ENCODE data around the gene ARAF. TPM values are rescaled to one million over a fixed set of nuclear protein-coding genes. Genes with fewer than 3 reads are reported as not detected.

ARAF gene
- total RNA-seq, 1 donor = 20.9 TPM

DNA sequence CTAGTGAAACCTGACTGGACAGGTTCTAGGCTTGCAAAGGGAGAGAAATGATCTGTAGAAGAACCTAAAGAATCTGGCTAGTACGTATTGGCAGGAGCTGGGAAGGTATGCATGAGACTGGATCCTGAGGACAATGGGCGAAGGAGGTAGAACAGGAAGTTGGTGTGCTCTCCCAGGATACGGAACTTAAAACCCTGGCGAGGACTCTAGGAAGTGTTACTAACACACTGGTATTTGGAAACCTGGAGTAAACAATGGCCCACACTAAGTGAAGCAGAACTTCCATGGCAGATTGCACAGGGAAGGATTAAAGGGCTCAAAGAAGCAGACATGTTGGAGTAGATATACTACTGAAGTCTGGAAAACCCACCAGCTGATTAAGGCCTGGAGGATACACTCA is 49.5 kb downstream of the ARAF start:
- DNase-seq (ENCODE audit: low read depth) = no peak
- H3K4me3 ChIP-seq (ENCODE audit: low read depth, low read length) = no peak overlapping the region
- TF ChIP-seq, protein P1, sequence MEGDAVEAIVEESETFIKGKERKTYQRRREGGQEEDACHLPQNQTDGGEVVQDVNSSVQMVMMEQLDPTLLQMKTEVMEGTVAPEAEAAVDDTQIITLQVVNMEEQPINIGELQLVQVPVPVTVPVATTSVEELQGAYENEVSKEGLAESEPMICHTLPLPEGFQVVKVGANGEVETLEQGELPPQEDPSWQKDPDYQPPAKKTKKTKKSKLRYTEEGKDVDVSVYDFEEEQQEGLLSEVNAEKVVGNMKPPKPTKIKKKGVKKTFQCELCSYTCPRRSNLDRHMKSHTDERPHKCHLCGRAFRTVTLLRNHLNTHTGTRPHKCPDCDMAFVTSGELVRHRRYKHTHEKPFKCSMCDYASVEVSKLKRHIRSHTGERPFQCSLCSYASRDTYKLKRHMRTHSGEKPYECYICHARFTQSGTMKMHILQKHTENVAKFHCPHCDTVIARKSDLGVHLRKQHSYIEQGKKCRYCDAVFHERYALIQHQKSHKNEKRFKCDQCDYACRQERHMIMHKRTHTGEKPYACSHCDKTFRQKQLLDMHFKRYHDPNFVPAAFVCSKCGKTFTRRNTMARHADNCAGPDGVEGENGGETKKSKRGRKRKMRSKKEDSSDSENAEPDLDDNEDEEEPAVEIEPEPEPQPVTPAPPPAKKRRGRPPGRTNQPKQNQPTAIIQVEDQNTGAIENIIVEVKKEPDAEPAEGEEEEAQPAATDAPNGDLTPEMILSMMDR (IDR thresholded peaks at IDR 0.05; ENCODE audit: insufficient read depth, low read length) = no peak

DNA sequence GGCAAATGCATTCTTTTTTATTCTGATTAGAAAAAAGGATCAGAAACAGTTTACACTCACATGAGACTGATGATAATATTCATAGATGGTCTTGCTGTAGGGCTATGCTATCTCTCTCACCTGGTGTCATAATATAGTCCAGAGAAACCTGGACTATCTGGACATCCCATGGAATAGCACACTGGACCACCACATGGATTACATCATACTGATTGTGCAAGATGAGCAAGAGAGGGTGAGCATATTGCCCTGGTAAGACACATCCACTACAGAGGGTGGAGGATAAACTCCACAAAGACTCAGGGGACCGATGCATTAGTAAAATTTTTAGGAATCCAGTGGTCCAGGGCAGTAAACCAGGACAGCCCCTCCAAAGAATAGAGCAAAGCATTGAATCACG is 50.5 kb downstream of the ARAF start:
- DNase-seq (ENCODE audit: low read depth) = no peak
- no peak overlapping the region for H3K4me3 ChIP-seq (ENCODE audit: low read depth, low read length)
- TF ChIP-seq, protein P1 (IDR thresholded peaks at IDR 0.05; ENCODE audit: insufficient read depth, low read length) = no peak

DNA sequence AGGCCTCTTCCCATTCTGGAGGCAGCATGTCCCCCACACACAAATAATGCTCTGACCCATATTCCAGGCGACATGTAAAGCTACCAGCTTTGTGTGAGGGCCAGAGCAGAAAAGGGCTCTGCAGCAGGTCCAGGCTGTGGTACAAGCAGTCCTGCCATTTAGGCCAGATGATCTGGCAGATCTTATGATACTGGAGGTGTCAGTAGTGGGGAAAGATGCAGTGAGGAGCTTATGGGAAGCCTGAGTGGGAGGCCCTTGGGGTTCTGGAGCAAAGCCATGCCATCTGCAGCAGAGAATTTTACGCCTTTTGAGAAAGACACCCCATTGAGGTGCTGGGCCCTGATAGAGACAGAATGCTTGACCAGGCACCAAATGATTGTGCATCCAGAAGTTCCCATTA is 50.9 kb downstream of the ARAF start:
- DNase-seq (ENCODE audit: low read depth) = no peak
- no peak overlapping the region for H3K4me3 ChIP-seq (ENCODE audit: low read depth, low read length)
- TF ChIP-seq, protein P1 (IDR thresholded peaks at IDR 0.05; ENCODE audit: insufficient read depth, low read length) = no peak

DNA sequence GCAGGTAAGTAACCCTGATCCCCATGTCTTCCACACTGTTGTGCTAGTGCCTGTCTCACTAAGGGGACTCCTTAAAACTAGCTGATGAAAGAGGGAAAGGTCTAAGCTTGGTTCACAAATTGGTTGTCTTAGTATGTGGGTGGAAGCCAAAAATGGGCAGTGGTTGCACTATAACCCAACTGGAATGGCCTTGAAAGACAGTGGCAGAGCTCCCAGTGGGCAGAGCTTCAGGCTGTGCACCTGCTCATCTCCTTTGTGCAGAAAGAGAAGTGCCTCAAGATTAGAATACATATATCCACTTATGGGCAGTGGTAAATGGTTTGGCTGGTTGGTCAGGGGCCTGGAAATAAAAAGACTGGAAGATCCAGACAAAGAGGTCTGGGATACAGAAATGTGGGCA is 51.4 kb downstream of the ARAF start:
- no peak for DNase-seq (ENCODE audit: low read depth)
- H3K4me3 ChIP-seq (ENCODE audit: low read depth, low read length) = no peak overlapping the region
- TF ChIP-seq, protein P1 (IDR thresholded peaks at IDR 0.05; ENCODE audit: insufficient read depth, low read length) = no peak

DNA sequence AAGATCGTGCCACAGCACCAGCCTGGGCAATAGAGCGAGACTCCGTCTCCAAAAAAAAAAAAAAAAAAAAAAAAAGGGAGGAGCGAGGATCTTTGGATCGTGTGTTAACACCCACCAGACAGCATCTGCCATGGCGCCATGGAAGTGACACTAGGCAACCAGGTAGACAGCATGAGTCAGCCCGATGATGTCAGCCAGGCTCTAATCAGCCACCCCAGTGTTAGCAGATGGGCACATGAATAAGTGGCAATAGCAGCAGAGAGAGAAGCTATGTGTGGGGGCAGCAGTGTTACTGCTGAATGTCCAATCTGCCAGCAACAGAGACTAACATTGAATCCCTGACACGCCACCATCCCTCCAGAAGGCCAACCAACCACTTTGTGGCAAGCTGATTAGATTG is 52.1 kb downstream of the ARAF start:
- H3K4me3 ChIP-seq (ENCODE audit: low read depth, low read length) = no peak overlapping the region
- DNase-seq (ENCODE audit: low read depth) = no peak
- TF ChIP-seq, protein P1 (IDR thresholded peaks at IDR 0.05; ENCODE audit: insufficient read depth, low read length) = no peak

DNA sequence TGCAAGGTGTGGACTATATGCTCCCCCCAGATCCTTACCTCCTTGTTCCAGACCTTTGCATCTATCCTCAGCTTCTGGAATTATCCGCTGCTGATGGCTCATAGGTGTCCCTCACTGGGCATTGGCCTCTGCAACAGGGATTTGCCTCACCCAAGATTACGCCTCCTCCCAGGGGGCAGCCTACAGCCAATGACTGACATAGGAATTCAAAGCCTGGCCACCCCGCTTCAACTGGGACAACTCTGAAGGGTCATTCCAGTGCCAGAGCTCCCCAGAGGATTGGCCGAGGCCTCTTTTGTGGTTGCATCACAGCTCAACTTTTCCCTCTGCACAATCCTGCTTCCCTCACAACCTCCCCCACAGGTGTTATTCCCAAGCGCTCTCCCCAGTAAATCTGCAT is 53.6 kb downstream of the ARAF start:
- no peak for DNase-seq (ENCODE audit: low read depth)
- TF ChIP-seq, protein P1 (IDR thresholded peaks at IDR 0.05; ENCODE audit: insufficient read depth, low read length) = no peak
- H3K4me3 ChIP-seq (ENCODE audit: low read depth, low read length) = no peak overlapping the region

DNA sequence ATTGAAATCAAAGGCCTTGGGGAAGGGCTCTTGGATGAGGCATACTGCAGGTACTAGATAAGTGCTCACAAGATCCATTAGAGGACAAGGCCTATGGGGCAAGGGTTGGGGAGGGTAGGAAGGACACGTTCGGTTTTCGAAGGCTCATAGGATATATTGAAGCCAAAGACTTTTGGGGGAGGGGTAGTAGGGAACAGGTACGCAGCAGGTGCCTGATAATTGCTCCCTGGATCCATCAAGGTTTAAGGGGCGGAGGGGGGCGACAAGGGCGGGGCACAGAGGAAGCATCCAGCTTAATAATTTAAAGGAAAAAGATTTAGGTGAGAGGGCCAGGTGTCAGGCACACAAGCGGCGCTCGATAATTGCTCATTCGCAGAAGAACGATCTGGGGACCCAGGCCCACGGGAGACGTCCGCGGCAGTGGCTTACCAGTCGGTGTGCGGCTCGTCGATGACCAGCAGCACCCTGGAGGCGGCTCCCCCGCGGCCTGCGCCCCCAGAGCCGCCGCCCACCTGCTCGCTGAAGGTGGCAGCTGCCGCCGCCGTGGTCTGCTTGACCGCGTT is 58.0 kb downstream of the ARAF start:
- no peak overlapping the region for H3K4me3 ChIP-seq (ENCODE audit: low read depth, low read length)
- no peak for DNase-seq (ENCODE audit: low read depth)
- TF ChIP-seq, protein P1 (IDR thresholded peaks at IDR 0.05; ENCODE audit: insufficient read depth, low read length) = no peak
